Spleen (tissue), 11 donors: Measurements from ENCODE around the gene MYH14. TPM values are rescaled to one million over a fixed set of nuclear protein-coding genes. Genes with fewer than 3 reads are reported as not detected.
"Not testable (repeated sequence)": the region's sequence is repeated elsewhere in the genome, so short reads cannot be mapped to it uniquely, and the experiment has no call there.

Experiments used
- DNase-seq: peaks from one replicate; pipeline ENCODE4 v3.0.0-alpha.2; 2020
- H3K27ac ChIP-seq, 8 donors: fragments of 200-600 bp; sonication (generic) in 7 of 8; 1 replicate in 4 of 8; 2 replicates in 4 of 8; pipeline versions ENCODE4 v1.5.0 to v1.8.0; 2016 to 2021; ENCODE audit warnings: inconsistent platforms in 4 of 8, mild to moderate bottlenecking in 4 of 8, moderate library complexity in 1 of 8
- H3K27me3 ChIP-seq, 7 donors: fragments of 200-600 bp; sonication (generic) in 6 of 7; replicated peaks in 1 of 7; 1 replicate in 4 of 7; 2 replicates in 3 of 7; pipeline versions ENCODE4 v1.5.0 to v1.8.0; 2016 to 2021; ENCODE audit warnings: inconsistent platforms in 3 of 7, mild to moderate bottlenecking in 1 of 7
- H3K36me3 ChIP-seq, 6 donors: fragments of 200-600 bp; sonication (generic) in 5 of 6; 1 replicate in 4 of 6; 2 replicates in 2 of 6; pipeline versions ENCODE4 v1.5.0 to v1.8.0; 2016 to 2021; ENCODE audit warnings: inconsistent platforms in 2 of 6
- H3K4me1 ChIP-seq, 6 donors: fragments of 200-600 bp; sonication (generic) in 5 of 6; 1 replicate in 3 of 6; 2 replicates in 3 of 6; pipeline versions ENCODE4 v1.5.0 to v1.8.0; 2016 to 2021; ENCODE audit warnings: inconsistent platforms in 3 of 6
- H3K4me3 ChIP-seq, 8 donors: fragments of 200-600 bp; sonication (generic) in 7 of 8; 1 replicate in 4 of 8; 2 replicates in 4 of 8; pipeline versions ENCODE4 v1.5.0 to v1.8.0; 2016 to 2021; ENCODE audit warnings: inconsistent platforms in 4 of 8, mild to moderate bottlenecking in 4 of 8, moderate library complexity in 2 of 8
- H3K9me3 ChIP-seq, 8 donors: fragments of 200-600 bp; sonication (generic) in 7 of 8; 1 replicate in 4 of 8; 2 replicates in 4 of 8; pipeline versions ENCODE4 v1.5.0 to v1.8.0; 2016 to 2021; ENCODE audit warnings: inconsistent platforms in 4 of 8
- POLR2A ChIP-seq, 3 donors: fragments of 450-650 bp; IDR thresholded peaks; one replicate each; pipeline ENCODE4 v1.5.1; 2017; ENCODE audit warnings: antibody characterized with exemption in 3 of 3, mild to moderate bottlenecking in 1 of 3
- POLR2AphosphoS5 ChIP-seq, 3 donors: sonication (generic); formaldehyde crosslinking; IDR thresholded peaks; one replicate each; pipeline ENCODE4 v1.5.1; 2017; ENCODE audit warnings: antibody characterized with exemption in 3 of 3
- WGBS, 5 donors: extraction: QIAGEN DNeasy Blood & Tissue Kit in 3 of 5; methylation state at CpG; one replicate each; pipeline versions ENCODE4 v1.1.5 to v1.1.7; 2013 to 2018; 5-methylcytosine and 5-hydroxymethylcytosine counted together
- intact Hi-C: fragments of 100-400 bp; cut with DNase I; formaldehyde crosslinking; loops from one replicate; pipeline ENCODE4 v1.15.0; 2023; ENCODE audit warnings: low total_unique reads
- polyA plus RNA-seq, 3 donors: library from polyadenylated mRNA; stranded (reverse); fragments of 200-250 nt; gene quantifications; one replicate each; pipeline ENCODE4 v1.2.1, GENCODE V29; 2013
- total RNA-seq, 7 donors: library from RNA; depleted of rRNA in 3 of 7; stranded (reverse); fragments of >200 nt in 3 of 7; fragmentation: NEBNext Ultra II Directional in 4 of 7; extraction: Animal tissue kit (Norgen Biotek cat#: 25700) in 4 of 7; gene quantifications; one replicate each; pipeline versions ENCODE4 v1.1.0 to v1.2.1, GENCODE V29; 2016 to 2021
- TF ChIP-seq, protein P1 (sequence below), 11 experiments: fragments of 200-600 bp in 7 of 11; fragments of 450-650 bp in 4 of 11; sonication (generic) in 4 of 11; IDR thresholded peaks in 8 of 11; conservative IDR thresholded peaks in 3 of 11; 1 replicate in 7 of 11; 2 replicates in 4 of 11; pipeline versions ENCODE4 v1.4.0 to v1.8.0; 2016 to 2021; ENCODE audit warnings: antibody characterized with exemption in 11 of 11, inconsistent platforms in 4 of 11, mild to moderate bottlenecking in 1 of 11
- donor health status: healthy with polysubstance abuse.
- donor health status: DM: no; HTN: no; CAD: no; lungs with moderate emphysema.
- donor health status: DM: no; HTN: no; CAD: no.
- donor health status: Bipolar disorder and iron deficiency.
- donor health status: healthy.
- donor health status: DM: no; HTN: no; CAD: no.
- donor health status: DM: yes; HTN: yes; CAD: no.

MYH14 gene
- total and polyA plus RNA-seq, 10 donors: 0.04 to 1.5 (median 0.28) TPM; not detected in 1

- no peak for DNase-seq
- H3K9me3 ChIP-seq: no peaks in the 10 kb centered on the region
- TF ChIP-seq POLR2AphosphoS5 (IDR thresholded peaks at IDR 0.05): no peak
- no peaks in the 10 kb centered on the region for H3K36me3 ChIP-seq
- WGBS, 5 donors: 78 to 82% (median 80%) methylated on average over 21 to 23 of the region's 23 CpGs
- H3K4me1 ChIP-seq: no peaks in the 10 kb centered on the region
- no peak overlapping the region for H3K4me3 ChIP-seq
- no peak overlapping the region for H3K27ac ChIP-seq
- H3K27me3 ChIP-seq: peaks cover 0 to 85% (median 0%) of the 10 kb centered on the region in 7 donors
- intact Hi-C loops: no loop called here
These were observed 30.0 kb downstream of the MYH14 start for GRCh38 chr19:50233308-50233910.

DNA sequence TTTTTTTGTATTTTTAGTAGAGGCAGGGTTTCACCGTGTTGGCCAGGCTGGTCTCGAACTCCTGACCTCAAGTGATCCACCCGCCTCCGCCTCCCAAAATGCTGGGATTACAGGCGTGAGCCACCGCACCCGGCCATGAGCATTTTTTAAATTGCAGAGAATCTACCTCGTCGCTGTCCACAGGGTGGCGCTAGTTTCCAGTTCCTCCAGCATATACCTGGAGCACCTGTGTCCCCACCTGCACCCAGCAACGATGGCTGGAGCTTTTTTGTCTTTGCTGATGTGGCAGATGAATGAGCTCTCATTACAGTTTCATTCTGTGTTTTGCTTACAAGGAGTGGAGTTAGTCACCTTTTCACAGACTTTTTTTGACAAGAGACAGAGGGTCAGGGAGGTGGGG lies 34.1 kb downstream of the MYH14 start:
- H3K9me3 ChIP-seq, H3K4me1 ChIP-seq, H3K4me3 ChIP-seq, intact Hi-C loops, DNase-seq, H3K27ac ChIP-seq, H3K36me3 ChIP-seq: not testable (repeated sequence)
- WGBS, 5 donors: 33 to 48% (median 39%) methylated on average over 11 of the region's 11 CpGs
- peaks cover 0 to 65% (median 0%) of the 10 kb centered on the region in 7 donors for H3K27me3 ChIP-seq

DNA sequence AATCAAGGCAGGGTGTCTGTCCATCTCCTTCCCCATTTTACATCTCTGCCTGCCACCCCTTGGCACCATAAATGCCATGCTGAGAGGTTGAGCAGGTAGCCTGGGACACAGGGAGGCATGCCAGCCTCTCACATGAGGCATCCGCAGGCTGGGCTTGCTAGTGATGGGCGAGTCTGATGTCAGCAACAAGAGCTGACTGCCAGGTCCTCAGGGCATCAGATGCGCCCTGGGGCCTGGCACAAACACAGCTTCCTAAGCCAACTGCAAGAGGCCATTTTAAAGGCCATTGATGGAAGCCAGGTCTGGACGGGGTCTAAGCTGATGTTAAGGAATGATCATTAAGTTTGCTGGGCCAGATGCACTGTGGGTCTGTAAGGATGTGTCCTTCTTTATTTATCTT lies 34.6 kb downstream of the MYH14 start:
- Histone ChIP-seq H3K4me3 (no peak overlapping the region), H3K9me3 (peaks cover 0 to 6% (median 0%) of the 10 kb centered on the region in 8 donors), H3K4me1 (no peaks in the 10 kb centered on the region), H3K36me3 (no peaks in the 10 kb centered on the region), H3K27me3 (peaks cover 0 to 59% (median 0%) of the 10 kb centered on the region in 7 donors), H3K27ac (no peak overlapping the region)
- TF ChIP-seq, protein P1, sequence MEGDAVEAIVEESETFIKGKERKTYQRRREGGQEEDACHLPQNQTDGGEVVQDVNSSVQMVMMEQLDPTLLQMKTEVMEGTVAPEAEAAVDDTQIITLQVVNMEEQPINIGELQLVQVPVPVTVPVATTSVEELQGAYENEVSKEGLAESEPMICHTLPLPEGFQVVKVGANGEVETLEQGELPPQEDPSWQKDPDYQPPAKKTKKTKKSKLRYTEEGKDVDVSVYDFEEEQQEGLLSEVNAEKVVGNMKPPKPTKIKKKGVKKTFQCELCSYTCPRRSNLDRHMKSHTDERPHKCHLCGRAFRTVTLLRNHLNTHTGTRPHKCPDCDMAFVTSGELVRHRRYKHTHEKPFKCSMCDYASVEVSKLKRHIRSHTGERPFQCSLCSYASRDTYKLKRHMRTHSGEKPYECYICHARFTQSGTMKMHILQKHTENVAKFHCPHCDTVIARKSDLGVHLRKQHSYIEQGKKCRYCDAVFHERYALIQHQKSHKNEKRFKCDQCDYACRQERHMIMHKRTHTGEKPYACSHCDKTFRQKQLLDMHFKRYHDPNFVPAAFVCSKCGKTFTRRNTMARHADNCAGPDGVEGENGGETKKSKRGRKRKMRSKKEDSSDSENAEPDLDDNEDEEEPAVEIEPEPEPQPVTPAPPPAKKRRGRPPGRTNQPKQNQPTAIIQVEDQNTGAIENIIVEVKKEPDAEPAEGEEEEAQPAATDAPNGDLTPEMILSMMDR (IDR thresholded peaks at IDR 0.05 in 8 of 11, conservative IDR thresholded peaks at IDR 0.05 in 3 of 11): no peak
- DNase-seq: no peak
- WGBS, 5 donors: 63 to 96% (median 85%) methylated on average over 2 to 4 of the region's 4 CpGs
- intact Hi-C loops: no loop called here

DNA sequence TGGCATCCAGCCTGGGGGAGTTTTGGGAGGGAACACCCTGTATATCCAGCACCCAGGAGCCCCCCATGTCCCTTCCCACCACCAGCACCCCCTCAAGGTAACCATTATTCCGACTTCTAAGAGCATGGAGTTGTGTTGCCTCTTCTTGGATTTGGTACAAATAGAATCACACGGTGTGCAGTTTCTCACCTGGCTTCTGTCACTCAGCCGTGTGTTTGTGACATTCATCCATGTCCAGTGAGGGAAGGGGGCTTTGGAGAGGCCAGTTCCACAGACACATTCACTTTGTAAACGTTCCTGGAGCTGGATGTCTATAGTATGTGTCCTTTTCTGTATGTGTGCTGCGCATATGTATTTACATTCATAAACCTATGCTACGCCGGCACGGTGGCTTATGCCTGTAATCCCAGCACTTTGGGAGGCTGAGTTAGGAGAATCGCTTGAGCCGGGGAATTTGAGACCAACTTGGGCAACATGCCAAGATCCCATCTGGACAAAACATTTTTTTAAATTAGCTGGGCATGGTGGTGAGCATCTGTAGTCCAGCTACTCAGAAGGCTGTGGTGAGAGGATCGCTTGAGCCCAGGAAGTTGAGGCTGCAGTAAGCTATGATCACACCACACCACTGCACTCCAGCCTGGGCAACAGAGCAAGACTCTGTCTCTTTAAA lies 36.6 kb downstream of the MYH14 start:
- intact Hi-C loops: no loop called here
- Histone ChIP-seq H3K27me3 (peaks cover 0 to 54% (median 0%) of the 10 kb centered on the region in 7 donors), H3K4me3 (no peak overlapping the region), H3K4me1 (no peaks in the 10 kb centered on the region), H3K9me3 (peaks cover 0 to 6% (median 0%) of the 10 kb centered on the region in 8 donors), H3K36me3 (no peaks in the 10 kb centered on the region), H3K27ac (no peak overlapping the region)
- 78 to 87% (median 83%) methylated on average over 11 of the region's 11 CpGs for WGBS, 5 donors
- no peak for DNase-seq
- TF ChIP-seq, protein P1 (IDR thresholded peaks at IDR 0.05 in 8 of 11, conservative IDR thresholded peaks at IDR 0.05 in 3 of 11): no peak
- no peak for TF ChIP-seq POLR2AphosphoS5 (IDR thresholded peaks at IDR 0.05)
- no peak for TF ChIP-seq POLR2A (IDR thresholded peaks at IDR 0.05)

DNA sequence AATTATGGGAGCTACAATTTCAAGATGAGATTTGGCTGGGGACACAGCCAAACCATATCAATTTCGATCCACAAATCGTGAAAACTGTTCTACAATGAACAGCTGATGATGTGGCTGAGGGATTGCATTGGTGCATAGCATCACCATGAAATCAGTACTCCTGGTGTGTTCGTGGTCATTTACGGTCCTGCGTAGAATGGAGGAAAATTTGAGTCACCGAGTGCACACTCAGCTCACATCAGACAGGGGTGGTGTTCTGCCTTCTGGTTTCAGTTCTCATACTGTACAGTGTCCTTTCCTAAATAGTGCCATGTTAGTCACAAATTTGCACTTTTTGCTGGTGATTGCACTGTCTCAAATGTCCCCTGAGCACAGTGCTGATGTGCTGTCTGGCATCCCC lies 39.2 kb downstream of the MYH14 start:
- TF ChIP-seq, protein P1 (IDR thresholded peaks at IDR 0.05 in 8 of 11, conservative IDR thresholded peaks at IDR 0.05 in 3 of 11): no peak
- TF ChIP-seq POLR2A (IDR thresholded peaks at IDR 0.05) (no peak), POLR2AphosphoS5 (IDR thresholded peaks at IDR 0.05) (no peak)
- no peak overlapping the region for H3K4me3 ChIP-seq
- intact Hi-C loops: no loop called here
- H3K36me3 ChIP-seq: no peaks in the 10 kb centered on the region
- peaks cover 0 to 52% (median 0%) of the 10 kb centered on the region in 7 donors for H3K27me3 ChIP-seq
- H3K27ac ChIP-seq: no peak overlapping the region
- WGBS, 5 donors: 72 to 83% (median 82%) methylated on average over 6 of the region's 6 CpGs
- peaks cover 0 to 6% (median 0%) of the 10 kb centered on the region in 8 donors for H3K9me3 ChIP-seq
- no peaks in the 10 kb centered on the region for H3K4me1 ChIP-seq
- DNase-seq: no peak
